PFSK-1 (cell line): ENCODE data around the gene BTBD3.

Experiments used
- FOXP2 ChIP-seq: optimal IDR thresholded peaks from 2 replicates; pipeline ENCODE3; 2011; ENCODE audit warnings: borderline replicate concordance, control low read depth, inconsistent platforms; ENCODE audit not compliant: insufficient read depth; ENCODE audit errors: extremely low read length, extremely low read depth
- POLR2AphosphoS5 ChIP-seq: IDR thresholded peaks from 2 replicates; pipeline ENCODE4 v1.6.1; 2012; ENCODE audit warnings: low read depth, mild to moderate bottlenecking, control low read depth, low read length, moderate library complexity
- REST ChIP-seq, 2 experiments: IDR thresholded peaks; 2 replicates each; pipeline versions ENCODE4 v1.6.1 to v1.8.0; 2011 to 2012; ENCODE audit warnings: low read depth in 2 of 2, low read length in 2 of 2, control low read depth in 1 of 2, inconsistent platforms in 1 of 2, mild to moderate bottlenecking in 1 of 2, moderate library complexity in 1 of 2; ENCODE audit not compliant: insufficient read depth in 1 of 2
- SIN3A ChIP-seq: IDR thresholded peaks from 2 replicates; pipeline ENCODE4 v1.6.1; 2012; ENCODE audit warnings: mild to moderate bottlenecking, low read length, moderate library complexity, borderline replicate concordance; ENCODE audit not compliant: insufficient read depth
- TAF1 ChIP-seq: IDR thresholded peaks from 2 replicates; pipeline ENCODE4 v1.6.1; 2012; ENCODE audit warnings: low read length, control low read depth, borderline replicate concordance; ENCODE audit not compliant: insufficient read depth

Gene BTBD3

GRCh38 chr20:11881449-11881848, 36.2 kb upstream of the BTBD3 start:
- no peak for TF ChIP-seq REST (IDR thresholded peaks at IDR 0.05; ENCODE audit: insufficient read depth in 1 of 2, low read depth in 2 of 2, low read length in 2 of 2)
- TF ChIP-seq FOXP2 = no peak
- no peak for TF ChIP-seq POLR2AphosphoS5
- TF ChIP-seq SIN3A = no peak
- no peak for TF ChIP-seq TAF1

DNA sequence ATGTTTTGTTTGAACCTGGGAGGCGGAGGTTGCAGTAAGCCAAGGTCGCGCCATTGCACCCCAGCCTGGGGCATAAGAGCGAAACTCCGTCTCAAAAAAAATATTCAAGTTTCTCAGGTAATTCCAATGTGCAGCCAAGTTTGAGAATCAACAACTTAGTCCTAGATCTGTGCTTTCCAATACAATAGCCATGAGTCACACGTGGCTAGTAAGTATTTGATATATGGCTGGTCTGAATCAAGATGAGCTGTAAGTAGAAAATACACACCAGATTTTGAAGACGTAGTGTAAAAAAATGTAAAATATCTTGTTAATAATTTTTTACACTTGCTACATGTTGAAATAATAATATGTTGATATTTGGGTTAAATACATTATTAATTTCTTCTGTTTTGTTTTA, 35.0 kb upstream of the BTBD3 start:
- TF ChIP-seq POLR2AphosphoS5 (no peak), SIN3A (no peak), FOXP2 (no peak), REST (IDR thresholded peaks at IDR 0.05; ENCODE audit: insufficient read depth in 1 of 2, low read depth in 2 of 2, low read length in 2 of 2) (no peak), TAF1 (no peak)

GRCh38 chr20:11888648-11889047, 29.0 kb upstream of the BTBD3 start:
- TF ChIP-seq POLR2AphosphoS5 = no peak
- no peak for TF ChIP-seq FOXP2
- no peak for TF ChIP-seq REST (IDR thresholded peaks at IDR 0.05; ENCODE audit: insufficient read depth in 1 of 2, low read depth in 2 of 2, low read length in 2 of 2)
- no peak for TF ChIP-seq TAF1

DNA sequence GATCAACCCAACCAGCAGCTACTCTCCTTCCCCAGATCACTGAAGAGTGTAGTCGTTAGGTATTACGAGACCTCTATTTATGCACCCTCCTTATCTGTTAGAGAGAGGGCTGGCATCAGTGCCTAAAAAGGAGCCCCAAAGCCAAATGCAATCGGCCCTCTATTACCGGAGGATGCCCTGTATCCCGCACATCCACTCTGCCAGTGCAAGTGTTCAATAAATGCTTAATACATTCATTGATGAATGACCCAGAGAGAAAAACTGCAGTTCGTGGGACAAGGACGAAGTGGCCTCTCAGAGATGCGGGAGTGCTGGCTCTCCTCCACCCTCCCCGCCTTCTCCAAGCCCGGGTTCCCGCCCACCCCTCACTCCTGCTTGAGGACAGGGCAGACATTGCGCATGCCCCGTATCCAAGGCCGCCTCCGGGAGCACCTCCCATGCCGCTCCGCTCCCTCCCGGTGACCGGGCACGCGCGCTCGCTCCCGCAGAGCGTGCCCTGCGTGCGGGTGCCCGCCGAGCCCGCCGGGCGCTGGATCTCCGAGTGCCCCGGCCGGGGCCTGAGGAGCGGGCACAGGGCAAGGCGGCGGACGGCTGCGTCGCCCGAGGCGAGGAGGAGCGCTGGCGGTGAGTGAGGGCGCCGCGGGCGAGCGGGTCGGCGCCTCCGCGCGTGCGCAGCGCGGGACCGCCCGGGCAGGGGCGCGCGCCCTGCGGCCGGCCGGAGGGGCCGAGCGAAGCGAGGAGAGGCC, 27.2 kb upstream of the BTBD3 start:
- TF ChIP-seq FOXP2 = no peak
- 0 out of 2 replicates have a peak, but pooled peaks have one; percentile 47 for TF ChIP-seq POLR2AphosphoS5

- TF ChIP-seq REST (IDR thresholded peaks at IDR 0.05; ENCODE audit: insufficient read depth in 1 of 2, low read depth in 2 of 2, low read length in 2 of 2) (no peak), SIN3A (no peak), FOXP2 (no peak), TAF1 (no peak), POLR2AphosphoS5 (no peak)
Observed at GRCh38 chr20:11891077-11891775, 26.5 kb upstream of the BTBD3 start.
